Activated CD4-positive, alpha-beta T cell treated with anti-CD3 and anti-CD28 coated beads, Interleukin-2, amount 50 U/mL, for 16 hours (primary cell): ENCODE measurements around the gene ZNG1F.
"Not testable (repeated sequence)": the region's sequence is repeated elsewhere in the genome, so short reads cannot be mapped to it uniquely, and the experiment has no call there.

Experiments used
- DNase-seq: peaks from one replicate; pipeline ENCODE4 v3.0.0-alpha.2; 2020

Gene ZNG1F

DNA sequence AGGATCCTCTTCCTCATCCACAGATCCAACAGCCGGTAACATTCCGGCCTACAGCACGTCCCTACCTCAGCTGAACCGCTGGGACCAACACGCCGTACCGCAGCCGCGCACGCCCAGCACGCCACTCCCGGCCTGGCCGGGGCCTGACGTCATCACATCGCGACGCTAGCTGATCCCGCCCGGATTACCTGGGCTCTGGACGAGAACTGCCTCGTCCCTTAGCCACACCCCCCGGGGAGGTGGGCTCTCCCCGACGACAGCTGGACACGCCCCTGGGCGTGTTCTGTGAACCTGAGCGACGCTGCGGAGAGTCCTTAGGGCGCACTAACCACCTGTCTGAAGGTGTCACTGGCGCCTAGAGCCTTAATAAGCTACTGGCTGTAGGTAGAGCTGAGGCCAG is at the start of gene ZNG1F:
TSS of gene ZNG1F (minus strand) at position 101 of the 400 bp plus-strand sequence. CDS start at position 42, 59 bp downstream.
- DNase-seq: not testable (repeated sequence)

- DNase-seq: peak; percentile 34
Observed at GRCh38 chr9:41237110-41237749, 48.1 kb upstream of the ZNG1F start.

DNA sequence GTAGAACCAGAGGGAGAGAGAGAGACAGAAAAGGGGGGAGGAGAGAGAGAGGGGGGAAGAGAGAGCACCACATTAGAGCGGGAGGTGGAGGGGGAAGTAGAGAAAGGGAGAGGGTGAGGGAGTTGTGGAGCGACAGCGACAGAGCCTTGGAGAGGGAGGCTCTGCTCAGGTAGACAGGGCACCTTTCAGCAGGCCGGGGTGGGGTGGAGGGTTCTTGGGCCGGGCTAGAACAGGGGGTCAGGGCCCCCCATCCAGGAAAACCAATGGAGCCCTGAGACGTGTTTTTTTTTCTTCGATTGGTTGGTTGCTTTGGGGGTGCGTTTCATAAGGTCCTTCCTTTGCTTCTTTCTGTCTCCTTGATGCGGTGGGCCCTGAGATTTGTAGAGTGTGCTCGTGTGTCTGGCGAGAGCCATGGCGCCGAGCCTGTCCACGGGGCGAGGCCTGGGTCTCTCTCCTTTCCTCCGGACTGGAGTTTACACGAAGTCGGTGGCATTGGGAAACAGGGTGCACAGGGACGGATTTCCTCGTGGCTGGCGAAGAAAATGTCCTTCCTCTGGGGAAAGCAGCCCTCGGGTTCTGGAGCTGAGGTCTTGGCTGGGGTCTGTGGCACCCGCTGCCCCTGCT is 47.5 kb upstream of the ZNG1F start:
- not testable (repeated sequence) for DNase-seq

DNA sequence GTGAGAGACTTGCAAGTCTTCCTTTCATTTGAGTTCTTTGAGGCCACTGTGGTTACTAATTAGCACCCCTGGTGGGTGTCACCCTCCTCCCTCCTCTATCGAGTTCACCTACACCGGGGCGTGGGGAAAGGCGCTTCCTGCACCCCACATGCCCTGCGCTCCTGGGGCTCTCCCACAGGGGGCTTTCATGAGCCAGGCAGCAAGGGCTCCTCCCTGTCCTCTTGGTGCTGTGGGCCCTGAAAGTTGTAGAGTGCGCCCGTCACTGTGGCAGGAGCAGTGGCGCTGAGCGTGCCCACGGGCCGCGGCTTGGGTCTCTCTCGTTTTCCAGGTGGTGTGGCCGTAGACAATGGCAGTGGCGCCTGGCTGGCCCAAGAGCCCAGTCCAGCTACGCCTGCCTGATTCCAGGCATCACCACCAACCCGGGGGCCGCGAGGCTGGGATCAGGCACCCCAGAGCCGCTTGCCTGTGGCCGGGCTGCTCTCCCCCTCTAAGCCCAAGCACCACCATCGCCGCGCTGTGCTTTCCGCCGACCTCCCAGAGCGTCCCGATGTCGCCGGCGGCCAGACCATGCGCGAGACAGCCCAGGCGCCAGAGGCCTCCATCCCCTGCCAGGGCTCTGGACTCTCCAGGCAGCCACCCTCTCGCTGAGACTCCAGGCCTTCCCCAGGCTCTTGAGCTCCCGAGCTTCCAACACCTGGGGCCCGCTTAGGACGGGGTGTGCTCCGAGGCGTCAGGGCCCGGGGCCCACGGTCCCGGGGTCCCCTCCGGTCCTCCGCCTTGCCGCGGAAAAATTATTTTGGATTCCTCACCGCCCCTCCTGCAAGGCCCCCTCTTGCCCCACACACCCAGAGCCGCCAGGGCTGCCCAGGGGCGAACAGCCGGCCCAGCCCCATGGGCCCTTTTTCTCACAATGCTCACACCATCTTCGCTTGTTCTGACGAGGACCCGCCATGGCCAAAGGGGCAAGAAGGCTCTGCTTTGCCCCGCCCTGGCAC is 46.0 kb upstream of the ZNG1F start:
- peak; percentile 74 for DNase-seq

GRCh38 chr9:41234221-41234620 is 45.1 kb upstream of the ZNG1F start:
- not testable (repeated sequence) for DNase-seq

DNA sequence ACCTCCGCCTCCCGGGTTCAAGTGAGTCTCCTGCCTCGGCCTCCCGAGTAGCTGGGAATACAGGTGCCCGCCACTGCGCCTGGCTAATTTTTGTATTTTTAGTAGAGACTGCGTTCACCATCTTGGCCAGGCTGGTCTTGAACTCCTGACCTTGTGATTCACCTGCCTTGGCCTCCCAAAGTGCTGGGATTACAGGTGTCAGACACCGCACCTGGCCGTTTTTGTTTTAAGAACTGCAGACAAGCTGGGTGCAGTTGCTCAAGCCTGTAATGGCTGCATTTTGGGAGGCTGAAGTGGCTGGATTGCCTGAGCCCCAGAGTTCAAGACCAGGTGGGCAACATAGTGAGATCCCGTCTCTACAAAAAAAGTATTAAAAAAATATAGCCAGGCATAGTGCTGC is 43.2 kb upstream of the ZNG1F start:
- DNase-seq: peak; percentile 6

GRCh38 chr9:41230418-41230817 is 41.3 kb upstream of the ZNG1F start:
- DNase-seq: not testable (repeated sequence)

GRCh38 chr9:41229408-41230401 is 40.6 kb upstream of the ZNG1F start:
- DNase-seq: no peak

GRCh38 chr9:41219831-41220230 is 30.7 kb upstream of the ZNG1F start:
- DNase-seq: not testable (repeated sequence)

DNA sequence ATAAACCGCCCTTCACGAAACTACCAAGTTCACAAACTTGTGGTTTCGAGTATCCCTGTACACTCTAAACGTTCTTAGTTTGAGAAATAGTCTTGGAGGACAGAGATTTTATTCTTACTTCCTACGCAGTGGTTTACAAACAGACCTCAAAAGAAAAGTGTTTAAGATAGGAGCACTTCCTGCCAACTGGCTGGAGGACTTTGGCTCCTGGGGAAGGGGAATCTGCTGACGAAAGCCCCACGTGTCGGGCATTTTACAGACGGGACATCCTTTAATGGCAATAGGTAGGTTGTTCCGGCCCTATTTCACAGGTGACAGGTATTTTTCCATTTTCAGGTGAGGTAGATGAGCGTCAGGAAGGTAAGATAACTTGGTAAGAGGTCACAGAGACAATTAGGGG is 678 bp downstream of the ZNG1F start:
- DNase-seq: not testable (repeated sequence)

DNA sequence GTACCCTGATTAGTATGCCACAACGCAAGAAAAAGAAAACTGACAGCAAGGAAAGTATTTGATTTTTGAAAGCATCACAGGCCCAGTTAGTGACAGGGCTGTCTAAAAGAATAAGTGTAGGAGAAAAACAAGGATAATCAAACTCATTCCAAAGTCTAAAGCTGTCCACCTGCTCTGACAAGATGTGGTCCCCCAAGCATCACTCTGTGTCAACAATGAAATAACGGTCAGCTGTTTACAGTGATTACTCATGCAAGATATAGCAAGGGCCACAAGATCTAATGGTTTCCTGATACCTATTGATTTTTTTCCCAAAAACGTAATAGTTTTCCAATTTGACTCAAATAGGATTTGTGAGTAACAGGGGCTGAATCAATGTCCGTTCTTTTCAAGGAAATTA is 14.1 kb downstream of the ZNG1F start:
- not testable (repeated sequence) for DNase-seq

- DNase-seq: not testable (repeated sequence)
Observed at GRCh38 chr9:41150116-41150515, 39.0 kb downstream of the ZNG1F start.

DNA sequence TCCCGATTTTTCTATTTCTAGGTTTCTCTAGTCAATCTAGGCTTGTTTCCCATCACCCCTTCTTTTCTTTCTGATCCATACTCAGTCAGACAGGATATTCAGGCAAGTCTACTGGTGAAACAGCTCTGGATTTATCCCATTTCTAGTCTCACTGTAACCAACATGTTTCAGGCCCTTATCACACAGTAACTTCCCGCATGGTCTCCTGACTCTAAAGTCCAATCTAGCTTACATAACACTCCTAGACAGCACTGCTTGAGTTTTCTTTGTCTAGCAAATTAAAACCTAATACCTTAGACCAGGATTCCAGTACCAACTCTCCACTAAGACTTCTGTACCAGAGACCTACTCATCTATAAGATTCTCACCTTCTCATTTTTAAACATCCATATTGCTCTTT is 47.2 kb downstream of the ZNG1F start:
- not testable (repeated sequence) for DNase-seq

- not testable (repeated sequence) for DNase-seq
Observed at GRCh38 chr9:41128581-41128980, 60.5 kb downstream of the ZNG1F start, which contains the start of gene FOXD4L6. TSS of gene FOXD4L6 (minus strand) at chr9:41128681. CDS start at chr9:41128383, 298 bp downstream.

DNA sequence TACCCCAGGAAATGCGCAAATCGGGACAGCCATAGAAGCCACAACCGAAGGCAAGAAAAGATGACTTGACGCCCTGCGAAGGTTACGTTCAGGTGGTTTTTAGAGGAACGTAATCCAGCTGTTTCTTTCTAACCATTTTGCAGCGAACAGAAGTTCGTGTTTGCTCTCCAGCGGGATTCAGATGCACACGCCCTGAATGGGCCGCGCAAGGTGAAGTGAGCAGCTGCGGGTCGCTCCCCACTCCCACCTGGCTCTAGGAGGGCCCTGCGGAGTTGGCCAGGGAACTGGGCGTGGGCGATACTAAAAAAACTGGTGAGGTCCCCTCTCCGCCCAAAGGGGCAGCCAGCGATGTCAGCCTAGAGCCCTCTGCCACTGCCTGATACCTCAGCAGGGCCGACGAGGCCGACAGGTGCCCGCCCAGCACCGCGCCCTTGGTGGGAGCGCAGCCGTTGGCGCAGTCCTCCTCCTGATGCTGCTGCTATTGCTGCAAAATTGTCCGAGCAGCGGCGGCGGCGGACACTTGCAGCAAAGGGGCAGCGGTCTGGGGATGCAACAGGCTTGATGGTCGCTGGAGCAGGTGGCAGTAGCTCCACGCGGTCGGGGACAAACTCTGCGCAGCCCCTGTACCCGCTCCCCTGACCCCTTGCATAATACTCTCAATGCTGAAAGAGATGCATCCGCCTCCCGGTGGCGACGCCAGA is 62.2 kb downstream of the ZNG1F start:
- not testable (repeated sequence) for DNase-seq

DNA sequence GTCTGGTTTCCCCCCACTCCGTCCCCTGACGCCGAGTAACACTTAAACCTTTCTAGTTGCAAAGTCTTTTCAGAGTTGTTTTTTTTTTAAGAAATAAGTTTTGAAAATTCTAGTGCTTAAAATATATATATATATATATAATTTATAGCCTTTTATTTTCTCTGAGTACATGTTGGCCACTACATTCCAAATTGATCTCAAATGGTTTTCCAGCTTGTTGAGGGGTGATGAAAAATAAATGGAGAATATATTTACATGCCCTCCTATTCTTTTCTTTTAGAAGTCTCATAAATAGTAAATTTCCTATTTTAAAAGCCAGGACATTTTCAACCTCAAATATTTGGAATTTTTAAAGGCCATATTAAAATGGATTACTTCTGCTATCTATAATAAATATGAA is 63.2 kb downstream of the ZNG1F start:
- not testable (repeated sequence) for DNase-seq

DNA sequence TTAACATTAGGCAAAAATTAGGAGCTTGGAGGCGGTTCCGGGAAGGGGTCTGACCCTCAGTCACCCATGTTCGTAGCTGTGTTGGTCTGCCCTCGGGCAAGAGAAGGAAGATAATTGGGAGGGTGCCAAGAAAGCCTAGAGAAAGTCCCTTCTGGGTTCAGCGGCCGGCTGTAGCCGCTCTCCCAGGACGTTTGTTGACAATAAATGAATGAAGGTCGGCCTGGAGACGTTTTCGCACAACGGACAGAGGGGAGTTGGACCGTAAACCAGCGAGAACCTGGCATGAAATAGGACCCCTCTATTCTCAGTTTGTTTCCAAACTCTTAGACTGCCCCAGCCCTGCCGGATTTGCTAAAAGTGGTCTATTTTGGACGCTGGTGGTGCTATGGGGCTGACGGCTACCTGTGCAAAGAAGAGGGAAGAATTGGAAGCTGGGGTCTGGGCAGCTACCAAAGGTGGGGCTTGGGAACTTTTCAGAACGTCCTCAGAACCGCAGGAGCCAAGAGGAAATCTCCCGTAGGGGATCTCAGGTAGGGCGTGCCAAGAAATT is 63.9 kb downstream of the ZNG1F start:
- not testable (repeated sequence) for DNase-seq

GRCh38 chr9:41124250-41125108 is 64.6 kb downstream of the ZNG1F start:
- DNase-seq: not testable (repeated sequence)

DNA sequence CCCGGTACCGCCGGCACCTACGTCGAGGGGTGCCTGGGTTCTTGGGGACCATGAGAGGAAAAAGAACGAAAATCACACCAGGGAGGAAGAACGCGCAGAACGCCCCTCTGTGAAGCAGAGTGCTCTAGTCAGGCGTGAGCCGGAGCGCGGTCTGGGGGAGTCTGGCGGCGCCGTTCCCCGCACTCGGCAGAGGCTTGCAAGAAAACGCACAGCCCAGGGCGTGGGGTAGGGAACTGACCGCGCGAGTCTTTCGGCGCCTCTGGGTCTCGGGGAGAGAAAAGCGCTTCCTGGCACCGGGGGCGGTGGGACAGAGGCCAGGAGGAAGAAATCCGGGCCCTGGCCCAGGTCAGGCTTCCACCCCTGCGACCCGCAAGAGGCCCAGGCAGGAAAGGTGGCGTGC is 65.3 kb downstream of the ZNG1F start:
- DNase-seq: not testable (repeated sequence)

GRCh38 chr9:41123396-41123795 is 65.7 kb downstream of the ZNG1F start:
- DNase-seq: not testable (repeated sequence)
